Measurements from ENCODE around the gene S100PBP. TPM values are rescaled to one million over a fixed set of nuclear protein-coding genes. Genes with fewer than 3 reads are reported as not detected.

S100PBP gene
- total and polyA plus RNA-seq, 12 donors: 3.7 to 19.2 (median 11.5) TPM

DNA sequence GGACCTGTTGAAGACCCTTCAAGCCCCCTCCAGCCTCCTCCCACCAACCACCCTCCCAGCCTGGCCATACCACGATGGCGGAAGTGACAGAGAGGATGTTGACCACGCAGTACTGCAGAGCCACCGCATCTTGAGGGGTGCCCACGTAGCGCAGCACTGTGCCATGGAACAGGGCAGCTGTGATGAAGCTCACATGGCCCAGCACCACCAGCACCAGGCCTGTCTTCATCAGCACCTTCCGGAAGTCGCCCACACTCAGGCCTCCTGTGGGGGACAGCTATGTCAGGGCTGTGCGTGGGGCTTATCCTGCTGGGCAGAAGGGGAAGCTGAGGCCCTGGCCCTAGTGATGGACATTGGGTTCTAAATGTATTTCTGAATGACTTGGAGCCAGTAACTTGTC is 80.6 kb downstream of the S100PBP start:
- H3K4me3 ChIP-seq: no peak overlapping the region
- H3K4me1 ChIP-seq: peaks cover 2 to 22% (median 17%) of the 10 kb centered on the region in 9 donors
- DNase-seq (no peak), ATAC-seq (no peak)
- no peak for TF ChIP-seq CTCF (IDR thresholded peaks at IDR 0.05)
- WGBS, 2 donors: 92% methylated on average over 9 of the region's 9 CpGs
- no peaks in the 10 kb centered on the region for H3K9me3 ChIP-seq
- H3K36me3 ChIP-seq: no peaks in the 10 kb centered on the region
- H3K27ac ChIP-seq: no peak overlapping the region
- intact Hi-C loops (cut with DNase I): no loop called here
- peaks cover 0 to 56% (median 14%) of the 10 kb centered on the region in 7 donors for H3K27me3 ChIP-seq

GRCh38 chr1:32898958-32899357 is 81.5 kb downstream of the S100PBP start:
- 91 to 98% methylated on average over 3 of the region's 3 CpGs for WGBS, 2 donors
- peaks cover 0 to 17% (median 8%) of the 10 kb centered on the region in 9 donors for H3K4me1 ChIP-seq
- no peaks in the 10 kb centered on the region for H3K36me3 ChIP-seq
- intact Hi-C loops (cut with DNase I): no loop called here
- TF ChIP-seq CTCF (IDR thresholded peaks at IDR 0.05): no peak
- H3K27me3 ChIP-seq: peaks cover 0 to 47% (median 5%) of the 10 kb centered on the region in 7 donors
- DNase-seq: no peak
- H3K27ac ChIP-seq: no peak overlapping the region
- ATAC-seq: no peak
- H3K9me3 ChIP-seq: no peaks in the 10 kb centered on the region
- H3K4me3 ChIP-seq: no peak overlapping the region

DNA sequence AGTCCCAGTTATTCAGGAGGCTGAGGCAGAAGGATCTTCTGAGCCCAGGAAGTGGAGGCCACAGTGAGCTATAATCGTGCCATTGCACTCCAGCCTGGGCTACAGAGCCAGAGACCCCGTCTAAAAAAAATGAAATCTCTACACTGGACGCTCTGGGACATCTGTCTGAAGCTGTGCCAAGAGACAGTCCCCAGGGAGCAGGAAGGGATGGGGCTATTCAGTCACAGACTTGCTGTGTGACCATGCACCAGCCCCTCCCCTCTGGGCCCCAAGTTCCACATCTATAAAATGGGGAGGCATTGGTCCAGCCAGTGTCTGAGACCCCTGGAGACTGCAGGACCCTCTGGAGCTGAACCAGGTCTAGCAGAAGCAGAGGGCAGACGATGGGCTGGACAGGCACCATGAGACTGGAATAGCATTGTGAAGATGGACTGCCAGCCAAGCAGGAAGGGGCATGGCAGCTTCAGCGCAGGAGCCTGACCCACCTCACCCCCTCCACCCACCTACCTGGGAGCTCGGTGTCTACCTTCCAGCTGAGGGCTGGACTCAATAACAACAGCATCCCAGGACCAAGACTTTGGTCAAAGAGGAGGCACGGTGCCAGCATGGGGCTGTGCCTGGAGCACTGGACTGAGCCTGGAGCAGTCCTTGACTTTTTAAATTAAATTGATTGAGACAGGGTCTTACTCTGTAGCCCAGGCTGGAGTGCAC is 82.3 kb downstream of the S100PBP start:
- Histone ChIP-seq H3K36me3 (no peaks in the 10 kb centered on the region), H3K9me3 (no peaks in the 10 kb centered on the region), H3K4me1 (peaks cover 0 to 16% (median 8%) of the 10 kb centered on the region in 9 donors), H3K4me3 (no peak overlapping the region), H3K27me3 (peaks cover 0 to 42% (median 6%) of the 10 kb centered on the region in 7 donors), H3K27ac (no peak overlapping the region)
- peak in 1 of 8 donors; percentile 13 for ATAC-seq
- intact Hi-C loops (cut with DNase I): no loop called here
- WGBS, 2 donors: 68 to 77% methylated on average over 7 of the region's 7 CpGs
- peak in 1 of 2 donors; percentile 45 for DNase-seq
- no peak for TF ChIP-seq CTCF (IDR thresholded peaks at IDR 0.05)

- WGBS, 2 donors: 20 to 23% methylated on average over 22 of the region's 22 CpGs
- H3K36me3 ChIP-seq: no peaks in the 10 kb centered on the region
- peaks cover 0 to 16% (median 8%) of the 10 kb centered on the region in 9 donors for H3K4me1 ChIP-seq
- ATAC-seq (peak in 2 of 8 donors; percentile 19 to 20), DNase-seq (no peak)
- H3K27me3 ChIP-seq: peaks cover 0 to 38% (median 3%) of the 10 kb centered on the region in 7 donors
- intact Hi-C loops (cut with DNase I): no loop called here
- peak overlapping the region in 2 of 10 donors; percentile 26 to 39 for H3K27ac ChIP-seq
- TF ChIP-seq CTCF (IDR thresholded peaks at IDR 0.05): no peak
- no peaks in the 10 kb centered on the region for H3K9me3 ChIP-seq
- peak overlapping the region; percentile 39 to 65 (median 58) for H3K4me3 ChIP-seq
These were observed 83.0 kb downstream of the S100PBP start for GRCh38 chr1:32900371-32900955.

All from heart right ventricle (tissue), 16 donors.